ENCODE results near the gene DHCR7.

Gene DHCR7

DNA sequence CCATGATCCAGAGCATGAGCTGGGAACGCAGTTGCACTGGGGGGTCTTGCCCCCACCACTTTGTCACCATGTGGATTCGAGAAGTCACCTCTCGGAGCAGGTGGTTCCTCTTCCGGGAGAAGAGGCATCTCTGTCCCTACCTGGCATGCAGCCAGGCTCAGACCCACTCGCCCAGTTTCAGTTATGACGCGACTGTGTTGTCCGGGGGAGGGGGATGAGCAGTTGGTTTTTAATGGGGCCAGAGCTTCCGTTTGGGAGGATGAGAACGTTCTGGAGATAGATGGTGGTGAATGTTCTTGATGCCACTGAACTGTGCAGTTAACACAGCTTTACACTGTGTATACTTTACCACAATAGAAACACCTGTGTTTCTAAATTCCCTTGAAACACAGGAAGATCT is 41.5 kb downstream of the DHCR7 start:
- peak in 1 of 2 experiments; percentile 55 for DNase-seq

- no peak for DNase-seq
Observed at GRCh38 chr11:71404209-71404608, 44.0 kb downstream of the DHCR7 start.

GRCh38 chr11:71402878-71403277 is 45.3 kb downstream of the DHCR7 start:
- no peak for DNase-seq

GRCh38 chr11:71400216-71400615 is 48.0 kb downstream of the DHCR7 start:
- DNase-seq, result no peak

DNA sequence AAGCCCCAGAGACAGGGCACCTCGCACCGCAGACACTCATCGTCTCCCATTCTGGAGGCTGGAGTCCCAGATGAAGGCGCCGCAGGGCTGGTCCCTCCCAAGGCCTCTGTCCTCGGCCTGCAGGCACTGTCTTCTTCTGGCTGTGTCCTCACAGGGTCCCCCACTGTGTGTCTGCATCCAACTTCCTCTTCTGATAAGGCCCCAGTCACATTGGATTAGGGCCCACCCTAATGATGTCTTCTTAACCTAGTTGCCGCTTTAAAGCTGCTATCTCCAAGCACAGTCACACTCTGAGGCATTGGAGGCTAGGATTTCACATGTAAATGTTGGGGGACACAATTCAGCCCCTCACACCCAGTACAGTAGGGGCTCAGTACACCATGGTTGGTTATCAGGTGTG is 48.9 kb downstream of the DHCR7 start:
- DNase-seq, result no peak

DNA sequence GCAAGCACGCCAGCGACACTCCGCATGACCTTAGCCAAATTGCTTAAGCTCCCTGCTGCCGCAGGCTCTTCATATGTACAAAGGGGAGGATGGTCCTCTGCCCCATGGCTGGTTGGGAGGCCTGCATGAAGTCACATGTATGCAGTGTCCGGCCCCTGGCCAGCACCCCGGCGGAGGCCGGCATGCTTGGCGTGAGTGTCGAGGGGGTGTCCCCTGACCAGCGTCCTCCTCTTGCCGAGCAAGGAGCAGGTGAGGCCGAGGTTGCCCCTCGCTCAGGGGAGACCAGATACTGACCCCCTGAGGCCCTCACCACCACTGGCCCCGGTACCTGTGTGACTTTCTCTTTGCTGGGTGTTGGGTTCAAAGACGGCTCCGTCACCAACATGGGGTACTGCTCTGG is 50.2 kb downstream of the DHCR7 start:
- no peak for DNase-seq

DNA sequence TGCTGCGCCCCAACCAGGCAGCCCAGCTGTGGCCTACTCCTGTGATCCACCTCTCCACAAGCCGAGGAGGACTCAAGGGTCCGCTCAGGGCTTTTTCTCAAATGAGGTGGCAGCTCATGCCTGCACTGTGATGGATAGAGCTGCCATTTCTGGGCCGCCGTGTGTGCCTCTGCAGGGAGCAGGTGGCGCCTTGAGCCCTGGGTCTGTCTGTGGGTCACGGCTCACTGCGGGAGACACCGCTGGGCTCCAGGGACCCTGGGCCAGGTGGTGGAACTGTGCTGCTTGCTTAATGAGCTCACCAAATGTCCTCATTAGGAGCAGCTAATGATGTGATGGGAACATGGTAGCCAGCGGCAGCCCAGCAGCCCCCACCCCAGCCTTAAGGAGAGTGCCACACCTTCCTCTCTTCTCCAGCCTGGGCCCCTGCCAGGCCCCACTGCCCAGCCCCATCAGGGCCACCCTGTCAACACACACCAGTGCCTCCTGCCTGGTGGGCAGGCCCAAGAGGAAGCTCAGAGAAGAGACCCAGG is 50.8 kb downstream of the DHCR7 start:
- no peak for DNase-seq

DNA sequence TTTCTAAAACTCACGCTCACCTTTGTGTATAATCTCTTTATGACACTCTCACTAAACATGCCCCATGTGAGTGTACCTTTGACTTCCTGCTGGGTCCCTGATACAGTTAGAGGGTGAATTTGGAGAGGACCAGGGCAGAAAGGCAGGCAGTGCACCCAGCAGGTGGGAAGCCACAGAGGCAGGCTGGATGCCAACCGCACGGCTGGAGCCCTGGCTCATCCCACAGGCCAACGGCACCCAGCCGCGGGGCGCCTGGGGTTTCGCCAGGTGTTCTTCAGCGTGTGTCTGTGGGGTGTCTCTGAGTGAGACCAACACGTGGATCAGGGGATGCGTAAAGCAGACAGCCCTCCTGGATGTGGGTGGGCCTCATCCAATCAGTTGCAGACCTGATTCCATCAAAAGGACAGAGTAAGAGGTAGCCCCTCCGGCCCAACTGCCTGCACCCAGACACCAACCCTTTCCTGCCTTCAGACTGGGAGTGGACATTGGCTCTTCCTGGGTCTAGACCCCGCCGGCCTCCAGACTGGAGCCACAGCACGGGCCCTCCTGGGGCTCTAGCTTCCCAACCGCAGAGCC is 51.6 kb downstream of the DHCR7 start:
- no peak for DNase-seq

DNA sequence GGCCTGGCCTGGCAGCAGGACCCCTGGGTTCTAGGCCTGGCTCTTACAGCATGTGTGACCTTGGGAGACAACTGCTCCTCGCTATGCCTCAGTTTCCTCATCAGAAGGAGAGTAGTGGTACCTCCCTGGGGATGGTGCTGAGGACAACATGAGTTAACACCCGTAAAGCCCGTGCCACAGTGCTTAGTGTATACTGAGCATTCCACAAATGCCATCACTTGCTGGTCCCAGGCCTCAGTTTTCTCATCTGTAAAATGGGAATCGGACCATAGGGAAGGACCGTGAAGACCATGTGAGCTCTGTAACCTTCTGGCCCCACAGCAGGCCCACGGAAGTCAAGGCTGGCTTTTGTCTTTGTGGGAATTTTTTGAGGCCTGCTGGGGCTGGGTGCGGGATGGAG is 52.4 kb downstream of the DHCR7 start:
- DNase-seq, result no peak

DNA sequence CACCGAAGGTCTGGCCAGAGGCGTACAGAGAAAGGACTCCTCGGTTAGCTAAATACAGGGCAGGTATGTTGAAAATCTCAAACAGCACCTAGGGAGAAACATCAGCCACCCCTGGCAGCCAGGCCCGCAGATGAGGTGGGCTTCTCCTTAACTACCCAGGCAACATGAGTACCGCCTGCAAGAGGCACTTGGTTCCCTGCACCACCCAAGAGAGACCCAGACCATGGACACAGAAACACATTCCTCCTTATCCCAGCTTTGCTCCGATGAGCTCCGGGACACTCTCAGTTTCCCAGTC is 53.0 kb downstream of the DHCR7 start:
- no peak for DNase-seq

- DNase-seq, result no peak
Observed at GRCh38 chr11:71393283-71393682, 54.9 kb downstream of the DHCR7 start.

DNA sequence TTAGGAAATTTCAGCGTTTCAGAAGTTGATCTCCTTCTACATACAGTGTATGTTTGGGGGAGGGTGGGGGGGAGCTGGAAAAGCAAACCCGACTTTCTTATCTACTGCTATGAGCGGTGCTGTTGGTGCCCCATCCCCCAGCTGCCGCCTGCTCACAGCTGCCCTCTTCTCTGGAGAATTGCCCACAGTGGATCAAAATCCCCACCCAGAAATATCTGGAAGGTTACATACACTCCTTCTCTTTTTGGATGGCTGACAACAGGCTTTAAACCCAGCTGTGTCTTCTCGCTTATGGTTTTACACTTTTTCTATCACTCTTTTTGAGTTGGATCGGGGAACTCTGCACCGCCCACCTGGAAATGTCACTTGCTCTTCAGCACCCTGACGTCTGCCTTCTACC is 56.4 kb downstream of the DHCR7 start:
- no peak for DNase-seq

DNA sequence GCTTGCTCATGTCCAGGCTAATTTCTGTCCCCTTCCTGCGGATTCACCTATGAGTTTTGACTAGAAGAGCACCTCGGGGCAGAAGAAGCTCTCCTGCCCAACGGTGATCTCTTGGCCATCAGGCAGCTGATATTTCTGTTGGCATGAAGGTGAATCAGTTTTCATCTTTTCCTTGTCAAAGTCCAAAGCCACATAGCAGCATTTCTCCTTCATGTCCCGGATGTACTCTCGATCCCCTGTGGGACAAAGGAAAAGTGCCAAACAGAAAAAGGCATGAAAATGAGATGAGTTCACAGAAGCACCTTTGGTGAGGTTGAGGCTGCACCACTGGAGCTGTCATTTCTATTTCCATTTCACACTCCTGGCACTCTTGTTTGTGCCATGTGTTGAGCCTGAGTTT is 56.8 kb downstream of the DHCR7 start:
- DNase-seq, result no peak

DNA sequence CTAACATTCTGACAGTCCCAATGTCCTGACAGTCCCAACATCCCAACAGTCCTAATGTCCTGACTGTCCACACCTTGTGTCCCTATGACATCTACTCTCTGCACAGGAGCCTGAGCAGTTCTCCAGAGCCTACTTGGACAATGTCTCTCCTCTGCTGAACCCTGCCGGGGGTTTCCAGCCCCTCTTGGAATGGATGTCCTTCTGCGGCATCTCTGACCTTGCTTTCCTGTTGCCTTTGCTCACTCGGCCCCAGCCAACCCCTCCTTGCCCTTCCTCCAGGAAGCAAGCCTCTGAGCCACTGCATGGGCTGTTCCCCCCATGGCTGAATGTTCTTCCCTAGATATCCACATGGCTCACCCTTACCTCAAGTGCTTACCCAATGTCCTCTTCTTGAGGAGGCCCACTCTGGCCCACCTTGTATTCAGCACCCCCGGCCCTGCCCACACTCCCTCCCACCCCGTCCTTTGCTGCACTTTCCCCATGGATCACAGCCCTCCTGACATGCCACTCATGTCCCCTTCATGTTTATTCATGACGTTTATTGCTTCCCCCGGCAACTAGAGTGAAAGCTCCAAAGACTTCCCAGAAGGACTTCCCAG is 59.5 kb downstream of the DHCR7 start:
- DNase-seq, result no peak

DNA sequence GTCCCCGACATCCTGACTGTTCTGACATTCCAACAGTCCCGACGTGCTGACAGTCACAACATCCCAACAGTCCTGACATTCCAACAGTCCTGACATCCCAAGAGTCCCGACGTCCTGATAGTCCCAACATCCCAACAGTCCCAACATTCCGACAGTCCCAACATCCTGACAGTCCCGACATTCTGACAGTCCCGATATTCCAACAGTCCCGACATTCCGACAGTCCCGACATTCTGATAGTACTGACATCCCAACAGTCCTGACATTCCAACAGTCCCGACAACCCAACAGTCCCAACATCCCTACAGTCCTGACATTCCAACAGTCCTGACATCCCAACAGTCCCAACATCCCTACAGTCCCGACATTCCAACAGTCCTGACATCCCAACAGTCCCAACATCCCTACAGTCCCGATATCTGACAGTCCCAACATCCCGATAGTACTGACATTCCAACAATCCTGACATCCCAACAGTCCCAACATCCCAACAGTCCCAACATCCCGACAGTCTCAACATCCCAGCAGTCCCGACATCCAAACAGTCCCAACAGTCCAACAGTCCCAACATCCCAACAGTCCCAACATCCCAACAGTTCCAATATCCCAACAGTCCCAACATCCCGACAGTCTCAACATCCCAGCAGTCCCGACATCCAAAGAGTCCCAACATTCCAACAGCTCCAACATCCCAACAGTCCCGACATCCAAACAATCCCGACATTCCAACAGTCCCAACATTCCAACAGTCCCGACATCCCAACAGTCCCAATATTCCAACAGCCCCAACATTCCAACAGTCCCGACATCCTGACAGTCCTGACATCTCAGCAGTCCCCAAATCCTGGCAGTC is 60.2 kb downstream of the DHCR7 start:
- DNase-seq, result no peak

DNA sequence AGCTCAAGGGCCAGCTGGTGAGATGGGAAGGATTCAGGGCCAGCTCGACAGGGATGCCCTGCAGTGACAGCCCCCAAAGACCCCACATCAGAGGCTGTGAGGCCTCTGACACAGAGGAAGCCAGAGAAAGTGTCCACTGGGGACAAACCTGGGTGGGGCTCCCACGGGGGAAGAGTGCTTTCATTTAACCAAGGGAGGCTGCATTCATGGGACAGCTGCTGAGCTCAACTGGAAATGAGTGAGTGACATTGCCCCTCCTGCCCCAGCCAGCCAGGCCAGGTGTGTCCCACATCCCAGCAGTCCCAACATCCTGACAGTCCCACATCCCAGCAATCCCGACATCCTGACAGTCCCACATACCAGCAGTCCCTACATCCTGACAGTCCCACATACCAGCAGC is 61.0 kb downstream of the DHCR7 start:
- DNase-seq, result no peak

DNA sequence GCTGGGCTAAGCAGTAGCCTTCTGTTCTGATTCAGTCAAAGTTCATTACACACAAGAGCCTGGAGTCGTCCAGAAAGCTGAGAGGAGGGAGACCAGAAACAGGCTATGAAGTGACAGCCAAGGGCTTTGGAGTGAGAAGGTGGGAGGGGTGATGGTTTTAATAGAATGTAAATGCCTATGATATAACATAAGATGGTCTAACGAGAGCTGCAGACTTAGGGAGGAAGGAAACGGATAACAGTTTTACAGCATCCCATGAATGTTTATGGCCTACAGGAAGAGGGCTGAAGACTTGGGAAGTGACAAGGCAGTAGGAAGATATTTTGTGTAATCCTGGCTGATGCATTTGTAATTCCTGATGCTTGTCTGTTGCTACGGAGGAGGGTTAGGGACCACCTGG is 62.0 kb downstream of the DHCR7 start:
- DNase-seq, result no peak

GRCh38 chr11:71385091-71385490 is 63.1 kb downstream of the DHCR7 start:
- no peak for DNase-seq

DNA sequence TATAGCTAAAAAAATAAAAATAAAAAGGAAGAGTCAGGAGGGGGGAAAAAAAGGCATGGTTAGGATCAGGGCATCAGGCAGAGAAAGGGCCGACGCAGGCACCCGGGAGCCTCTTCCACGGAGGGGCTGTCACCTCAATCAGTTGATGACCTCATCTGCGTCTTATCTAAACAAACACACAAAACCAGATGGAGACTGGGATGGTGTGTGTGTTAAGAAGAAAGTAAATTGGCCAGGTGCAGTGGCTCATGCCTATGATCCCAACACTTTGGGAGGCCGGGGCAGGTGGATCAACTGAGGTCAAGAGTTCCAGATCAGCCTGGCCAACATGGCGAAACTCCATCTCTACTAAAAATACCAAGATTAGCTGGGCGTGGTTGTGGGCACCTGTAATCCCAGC is 63.6 kb downstream of the DHCR7 start:
- no peak for DNase-seq
